Measurements from ENCODE around the gene TIMM17A.

DNA sequence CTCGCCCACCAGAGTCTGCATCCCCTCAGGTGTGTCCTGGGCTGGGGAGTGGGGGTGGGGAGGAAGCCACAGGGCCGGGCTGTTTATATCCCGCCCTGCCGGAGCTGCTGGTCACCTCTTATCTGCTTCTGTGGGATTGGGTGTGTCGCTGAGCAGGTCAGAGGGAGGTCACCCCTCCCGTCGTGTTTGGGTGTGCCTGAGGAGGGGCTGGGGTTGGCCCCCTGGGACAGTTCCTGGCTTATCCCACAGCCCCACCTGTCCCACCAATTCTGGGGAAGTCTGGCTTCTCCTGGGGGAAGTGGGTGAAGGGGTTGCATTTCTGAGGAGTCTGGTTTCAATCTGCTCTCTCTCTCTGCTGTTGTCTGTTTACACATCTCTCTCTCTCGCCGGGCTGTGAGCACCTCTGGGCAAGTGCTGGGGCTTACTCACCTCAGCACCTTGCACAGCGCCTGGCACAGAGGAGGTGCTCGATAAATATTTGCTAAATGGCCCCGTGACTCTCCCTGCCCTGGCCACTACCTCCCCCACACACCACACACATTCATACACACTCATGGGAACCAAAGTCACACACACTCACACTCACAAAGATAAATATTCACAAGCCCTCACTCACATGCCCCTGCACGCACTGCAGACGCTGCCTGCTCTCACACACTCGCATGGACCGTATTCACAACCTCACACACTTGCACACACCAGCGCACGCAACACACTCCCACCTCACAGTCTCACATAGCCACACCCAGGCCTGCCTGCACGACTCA, 63.3 kb downstream of the TIMM17A start:
- TF ChIP-seq, protein P1, sequence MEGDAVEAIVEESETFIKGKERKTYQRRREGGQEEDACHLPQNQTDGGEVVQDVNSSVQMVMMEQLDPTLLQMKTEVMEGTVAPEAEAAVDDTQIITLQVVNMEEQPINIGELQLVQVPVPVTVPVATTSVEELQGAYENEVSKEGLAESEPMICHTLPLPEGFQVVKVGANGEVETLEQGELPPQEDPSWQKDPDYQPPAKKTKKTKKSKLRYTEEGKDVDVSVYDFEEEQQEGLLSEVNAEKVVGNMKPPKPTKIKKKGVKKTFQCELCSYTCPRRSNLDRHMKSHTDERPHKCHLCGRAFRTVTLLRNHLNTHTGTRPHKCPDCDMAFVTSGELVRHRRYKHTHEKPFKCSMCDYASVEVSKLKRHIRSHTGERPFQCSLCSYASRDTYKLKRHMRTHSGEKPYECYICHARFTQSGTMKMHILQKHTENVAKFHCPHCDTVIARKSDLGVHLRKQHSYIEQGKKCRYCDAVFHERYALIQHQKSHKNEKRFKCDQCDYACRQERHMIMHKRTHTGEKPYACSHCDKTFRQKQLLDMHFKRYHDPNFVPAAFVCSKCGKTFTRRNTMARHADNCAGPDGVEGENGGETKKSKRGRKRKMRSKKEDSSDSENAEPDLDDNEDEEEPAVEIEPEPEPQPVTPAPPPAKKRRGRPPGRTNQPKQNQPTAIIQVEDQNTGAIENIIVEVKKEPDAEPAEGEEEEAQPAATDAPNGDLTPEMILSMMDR (conservative IDR thresholded peaks at IDR 0.05; ENCODE audit: low read length): no peak
- TF ChIP-seq EZH2phosphoT487 (IDR thresholded peaks at IDR 0.05; ENCODE audit: borderline replicate concordance): no peak

All from Loucy (cell line).